MCF 10A (cell line): ENCODE data around the gene PHYH. TPM values are rescaled to one million over a fixed set of nuclear protein-coding genes. Genes with fewer than 3 reads are reported as not detected.
"Not testable (repeated sequence)": the region's sequence is repeated elsewhere in the genome, so short reads cannot be mapped to it uniquely, and the experiment has no call there.

Experiments
- BruUV-seq: library from RNA; stranded (reverse); fragments of 400-500 nt; replicated peaks from 2 replicates; lab custom pipeline; 2021; lab: Mats Ljungman, UMichigan
- CTCF ChIA-PET: fragments of 300-600 bp; sonication (Branson Sonifier 250); formaldehyde crosslinking; extraction: SDS; loops from one replicate; lab custom pipeline; 2021; ENCODE audit warnings: antibody characterized with exemption, inconsistent platforms; lab: Yijun Ruan, JAX
- POLR2A ChIA-PET: fragments of 300-600, 350-650 bp; sonication (Branson Sonifier 250); formaldehyde crosslinking; extraction: SDS; loops from one replicate; lab custom pipeline; 2020; ENCODE audit warnings: antibody characterized with exemption, inconsistent platforms; lab: Yijun Ruan, JAX
- DNase-seq: peaks from one replicate; pipeline ENCODE4 v3.0.0-alpha.2; 2018; ENCODE audit not compliant: unreplicated experiment
- H3K27ac Mint-ChIP-seq: one replicate; pipeline ENCODE4 v1.8.0; 2022; ENCODE audit warnings: mild to moderate bottlenecking, low read depth, mixed read lengths; ENCODE audit not compliant: unreplicated experiment
- H3K27me3 Mint-ChIP-seq: one replicate; pipeline ENCODE4 v1.8.0; 2022; ENCODE audit warnings: mixed read lengths; ENCODE audit not compliant: insufficient read depth, unreplicated experiment
- H3K36me3 Mint-ChIP-seq: one replicate; pipeline ENCODE4 v1.8.0; 2022; ENCODE audit warnings: mild to moderate bottlenecking, moderate library complexity, mixed read lengths; ENCODE audit not compliant: insufficient read depth, unreplicated experiment
- H3K4me1 Mint-ChIP-seq: one replicate; pipeline ENCODE4 v1.8.0; 2022; ENCODE audit warnings: mixed read lengths; ENCODE audit not compliant: insufficient read depth, unreplicated experiment
- H3K4me3 Mint-ChIP-seq: one replicate; pipeline ENCODE4 v1.8.0; 2022; ENCODE audit warnings: mild to moderate bottlenecking, moderate library complexity, mixed read lengths; ENCODE audit not compliant: unreplicated experiment
- H3K9me3 Mint-ChIP-seq: one replicate; pipeline ENCODE4 v1.8.0; 2022; ENCODE audit warnings: mixed read lengths; ENCODE audit not compliant: unreplicated experiment
- intact Hi-C: fragments of 100-400 bp; cut with micrococcal nuclease; formaldehyde crosslinking; loops from 2 replicates; pipeline ENCODE4 v1.14.1; 2022
- total RNA-seq: library from RNA; stranded (reverse); gene quantifications from 2 replicates; pipeline ENCODE4 v1.2.3, GENCODE V29; 2022
- TF ChIP-seq, protein P1 (sequence below): fragments of 200-600 bp; IDR thresholded peaks from one replicate; pipeline ENCODE4 v1.8.0; 2022; ENCODE audit warnings: antibody characterized with exemption, mild to moderate bottlenecking; ENCODE audit not compliant: unreplicated experiment

The PHYH gene
- total RNA-seq, 1 experiment from 2014 or later: 9.8 TPM

DNA sequence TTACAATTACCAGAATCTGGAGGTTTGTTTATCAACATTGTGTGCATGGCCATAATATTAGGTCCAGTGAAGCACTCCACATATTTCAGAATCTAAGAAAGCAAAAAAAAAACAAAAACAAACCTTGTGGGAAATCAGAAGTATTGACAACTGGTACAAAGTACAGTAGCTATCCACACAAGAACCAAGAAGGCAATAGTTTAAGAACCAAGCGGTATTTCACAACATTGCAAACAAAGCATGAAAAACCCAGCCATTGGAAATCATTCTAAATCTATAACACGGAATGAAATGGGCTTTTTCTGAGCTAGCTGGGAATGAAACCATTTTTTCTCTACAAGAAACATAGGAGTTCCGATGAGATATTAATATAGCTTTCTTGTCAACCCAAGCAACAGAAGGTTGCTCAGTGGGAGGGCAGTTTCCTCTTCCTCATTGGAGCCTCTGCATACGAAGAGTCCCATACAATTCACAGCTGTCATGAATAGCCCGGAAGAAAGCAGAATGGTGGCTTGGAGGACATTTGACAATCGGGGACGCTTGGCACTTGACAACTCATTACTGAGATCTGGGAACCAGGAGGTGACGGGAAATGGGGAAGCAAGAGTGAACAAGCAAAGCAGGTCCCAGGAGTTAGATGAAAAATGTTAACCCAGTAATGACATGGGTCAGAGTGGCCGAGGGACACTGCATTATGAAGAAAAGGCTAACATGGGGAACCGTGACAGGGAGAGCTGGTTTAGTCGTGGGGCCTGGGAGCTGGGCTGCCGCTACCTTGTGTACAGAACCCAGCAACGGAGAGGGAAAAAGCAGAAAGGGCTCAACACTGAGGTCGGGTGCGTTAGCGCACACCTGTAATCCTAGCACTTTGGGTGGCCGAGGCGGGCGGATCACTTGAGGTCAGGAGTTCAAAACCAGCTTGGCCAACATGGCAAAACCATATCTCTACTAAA lies 7.8 kb downstream of the PHYH start:
- intact Hi-C loops: no loop called here
- DNase-seq: no peak
- Mint-ChIP-seq H3K27me3 (no peaks in the 10 kb centered on the region), H3K4me3 (no peak overlapping the region), H3K4me1 (peaks cover 7% of the 10 kb centered on the region), H3K36me3 (peaks cover 14% of the 10 kb centered on the region), H3K27ac (no peak overlapping the region), H3K9me3 (no peaks in the 10 kb centered on the region)
- TF ChIP-seq, protein P1, sequence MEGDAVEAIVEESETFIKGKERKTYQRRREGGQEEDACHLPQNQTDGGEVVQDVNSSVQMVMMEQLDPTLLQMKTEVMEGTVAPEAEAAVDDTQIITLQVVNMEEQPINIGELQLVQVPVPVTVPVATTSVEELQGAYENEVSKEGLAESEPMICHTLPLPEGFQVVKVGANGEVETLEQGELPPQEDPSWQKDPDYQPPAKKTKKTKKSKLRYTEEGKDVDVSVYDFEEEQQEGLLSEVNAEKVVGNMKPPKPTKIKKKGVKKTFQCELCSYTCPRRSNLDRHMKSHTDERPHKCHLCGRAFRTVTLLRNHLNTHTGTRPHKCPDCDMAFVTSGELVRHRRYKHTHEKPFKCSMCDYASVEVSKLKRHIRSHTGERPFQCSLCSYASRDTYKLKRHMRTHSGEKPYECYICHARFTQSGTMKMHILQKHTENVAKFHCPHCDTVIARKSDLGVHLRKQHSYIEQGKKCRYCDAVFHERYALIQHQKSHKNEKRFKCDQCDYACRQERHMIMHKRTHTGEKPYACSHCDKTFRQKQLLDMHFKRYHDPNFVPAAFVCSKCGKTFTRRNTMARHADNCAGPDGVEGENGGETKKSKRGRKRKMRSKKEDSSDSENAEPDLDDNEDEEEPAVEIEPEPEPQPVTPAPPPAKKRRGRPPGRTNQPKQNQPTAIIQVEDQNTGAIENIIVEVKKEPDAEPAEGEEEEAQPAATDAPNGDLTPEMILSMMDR: no peak
- POLR2A ChIA-PET: interaction anchor here (0.7 to 0.8 kb wide), 2 partner anchors 10 kb away, joined by 3 to 4 read pairs; no protein-coding TSS in a partner anchor
- CTCF ChIA-PET: interaction anchor here (0.6 to 1.2 kb wide), 2 partner anchors 11 to 1688 kb away, joined by 4 to 6 read pairs; no protein-coding TSS in a partner anchor
- BruUV-seq: no TSS peak

DNA sequence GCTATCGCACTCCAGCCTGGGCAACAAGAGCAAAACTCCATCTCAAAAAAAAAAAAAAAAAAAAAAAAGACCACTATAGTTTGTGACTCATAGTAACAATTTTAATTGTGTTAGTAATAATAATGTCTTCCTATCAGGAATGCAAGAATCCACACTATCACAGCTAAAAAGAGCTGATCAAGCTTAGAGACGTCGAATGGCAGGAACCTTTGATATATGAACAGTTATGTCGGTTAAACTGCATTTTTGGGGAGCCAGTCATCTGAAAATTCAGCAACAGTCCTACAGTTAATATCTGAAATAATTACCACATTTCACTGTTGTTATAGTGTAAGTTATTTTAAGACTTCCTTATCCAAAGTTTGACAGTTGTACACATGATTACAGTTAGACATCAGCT lies 8.8 kb downstream of the PHYH start:
- no peak for DNase-seq
- Mint-ChIP-seq H3K4me1 (peaks cover 7% of the 10 kb centered on the region), H3K9me3 (no peaks in the 10 kb centered on the region), H3K36me3 (peaks cover 19% of the 10 kb centered on the region), H3K4me3 (no peak overlapping the region), H3K27me3 (no peaks in the 10 kb centered on the region), H3K27ac (no peak overlapping the region)
- CTCF ChIA-PET: interaction anchor here (0.6 kb wide), 1 partner anchor 10 kb away, joined by 3 read pairs; no protein-coding TSS in a partner anchor
- no TSS peak for BruUV-seq
- POLR2A ChIA-PET: interaction anchor here (1.2 kb wide), 1 partner anchor 9 kb away, joined by 4 read pairs; the partner anchor contains the start of gene PHYH
- intact Hi-C loops: no loop called here
- TF ChIP-seq, protein P1: no peak

DNA sequence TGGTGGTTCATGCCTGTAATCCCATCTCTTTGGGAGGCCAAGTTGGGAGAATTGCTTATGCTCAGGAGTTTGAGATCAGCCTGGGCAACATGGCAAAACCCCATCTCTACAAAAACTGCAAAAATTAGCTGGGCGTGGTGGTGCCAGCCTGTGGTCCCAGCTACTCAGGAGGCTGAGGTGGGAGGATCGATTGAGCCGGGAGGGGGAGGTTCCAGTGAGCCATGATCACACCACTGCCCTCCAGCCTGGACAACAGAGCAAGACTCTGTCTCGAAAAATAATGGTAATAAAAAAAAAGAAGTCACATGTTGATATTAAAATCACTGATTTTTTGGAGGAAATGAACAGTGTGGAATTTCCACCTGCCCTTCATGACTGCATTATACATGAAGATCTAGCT lies 15.8 kb downstream of the PHYH start:
- Mint-ChIP-seq H3K27me3 (no peaks in the 10 kb centered on the region), H3K9me3 (no peaks in the 10 kb centered on the region), H3K27ac (no peak overlapping the region), H3K36me3 (peaks cover 13% of the 10 kb centered on the region), H3K4me1 (peaks cover 7% of the 10 kb centered on the region), H3K4me3 (no peak overlapping the region)
- no TSS peak for BruUV-seq
- intact Hi-C loops: no loop called here
- CTCF ChIA-PET: interaction anchor here (0.6 to 1.5 kb wide), 2 partner anchors 39 to 77 kb away, joined by 3 to 4 read pairs; no protein-coding TSS in a partner anchor
- POLR2A ChIA-PET: interaction anchor here (0.6 kb wide), 1 partner anchor 18 kb away, joined by 4 read pairs; no protein-coding TSS in a partner anchor
- no peak for DNase-seq
- TF ChIP-seq, protein P1: no peak

DNA sequence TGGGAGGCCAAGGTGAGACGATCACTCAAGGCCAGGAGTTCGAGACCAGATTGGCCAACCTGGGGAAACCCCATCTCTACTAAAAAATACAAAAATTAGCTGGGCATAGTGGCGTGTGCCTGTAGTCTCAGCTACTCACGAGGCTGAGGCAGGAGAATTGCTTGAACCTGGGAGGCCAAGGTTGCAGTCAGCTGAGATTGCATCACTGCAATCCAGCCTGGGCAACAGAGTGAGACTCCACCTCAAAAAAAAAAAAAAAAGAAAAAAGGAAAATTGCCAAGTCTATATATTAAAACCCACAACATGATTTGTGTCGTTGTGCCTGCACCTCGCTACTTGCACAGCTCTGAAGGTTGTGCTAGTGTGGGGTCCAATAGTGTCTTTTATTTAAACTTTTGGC lies 17.5 kb downstream of the PHYH start:
- CTCF ChIA-PET: not testable (repeated sequence)

More for the DNA sequence above, 17.5 kb downstream of the PHYH start:
- H3K4me1 Mint-ChIP-seq, H3K4me3 Mint-ChIP-seq, BruUV-seq, DNase-seq, H3K9me3 Mint-ChIP-seq, intact Hi-C loops, H3K27me3 Mint-ChIP-seq, POLR2A ChIA-PET: not testable (repeated sequence)
- Mint-ChIP-seq H3K36me3 (peaks cover 21% of the 10 kb centered on the region), H3K27ac (peak overlapping the region; percentile 27)
